Measurements from ENCODE around the gene PLD1. TPM values are rescaled to one million over a fixed set of nuclear protein-coding genes. Genes with fewer than 3 reads are reported as not detected.
"Not testable (repeated sequence)": the region's sequence is repeated elsewhere in the genome, so short reads cannot be mapped to it uniquely, and the experiment has no call there.

PLD1 gene
- total RNA-seq, 1 donor from 2014 or later = 6.0 TPM

DNA sequence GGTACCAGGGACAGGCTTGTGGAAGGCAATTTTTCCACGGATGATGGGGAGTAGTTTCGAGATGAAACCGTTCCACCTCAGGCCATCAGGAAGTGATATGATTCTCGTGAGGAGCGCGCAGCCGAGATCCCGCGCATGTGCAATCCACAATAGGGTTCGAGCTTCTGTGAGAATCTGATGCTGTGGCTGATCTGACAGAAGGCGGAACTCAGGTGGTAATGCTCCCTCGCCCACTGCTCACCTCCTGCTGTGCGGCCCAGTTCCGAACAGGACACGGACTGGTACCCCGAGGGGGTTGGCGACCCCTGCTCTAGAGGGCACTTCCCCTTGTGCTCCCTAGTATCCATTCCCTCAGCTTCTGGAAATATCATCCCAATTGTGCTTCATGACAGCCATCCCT lies 99.9 kb downstream of the PLD1 start:
- no peak for DNase-seq (ENCODE audit: low read depth)

DNA sequence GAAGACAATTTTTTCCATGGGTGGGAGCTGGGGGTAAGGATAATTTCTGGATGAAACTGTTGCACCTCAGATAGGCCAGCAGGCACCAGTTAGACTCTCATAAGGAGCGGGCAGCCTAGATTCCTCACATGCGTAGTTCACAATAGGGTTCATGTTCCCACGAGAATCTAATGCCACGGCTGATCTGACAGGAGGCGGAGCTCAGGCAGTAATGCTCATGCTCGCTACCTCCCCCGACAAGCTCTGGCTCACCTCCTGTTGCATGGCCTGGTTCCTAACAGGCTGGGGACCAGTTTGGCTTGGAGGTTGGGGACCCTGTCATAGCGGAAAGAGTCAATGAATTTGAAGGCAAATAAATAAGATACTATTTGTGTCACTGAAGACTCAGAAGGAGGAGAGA lies 105.5 kb downstream of the PLD1 start:
- no peak for DNase-seq (ENCODE audit: low read depth)

DNA sequence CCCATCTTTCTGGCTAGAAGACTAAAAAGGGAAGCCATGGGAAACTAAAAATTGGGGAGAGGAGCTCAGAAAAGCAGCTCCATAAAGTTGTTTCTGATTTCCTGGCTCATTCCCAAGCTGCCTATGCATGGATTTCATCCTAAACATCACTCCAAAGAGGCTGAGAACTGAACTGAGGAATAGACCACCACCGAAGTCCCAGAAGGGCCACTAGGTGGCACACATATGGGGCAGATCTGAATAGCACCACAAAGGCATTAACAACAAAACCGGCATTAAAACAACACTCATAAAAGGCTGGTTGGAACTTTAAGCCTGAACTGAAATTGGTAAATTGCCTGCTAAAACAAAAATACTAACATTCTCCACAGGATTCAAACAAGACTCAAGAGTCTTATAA lies 106.3 kb downstream of the PLD1 start:
- DNase-seq (ENCODE audit: low read depth) = peak; percentile 41

DNA sequence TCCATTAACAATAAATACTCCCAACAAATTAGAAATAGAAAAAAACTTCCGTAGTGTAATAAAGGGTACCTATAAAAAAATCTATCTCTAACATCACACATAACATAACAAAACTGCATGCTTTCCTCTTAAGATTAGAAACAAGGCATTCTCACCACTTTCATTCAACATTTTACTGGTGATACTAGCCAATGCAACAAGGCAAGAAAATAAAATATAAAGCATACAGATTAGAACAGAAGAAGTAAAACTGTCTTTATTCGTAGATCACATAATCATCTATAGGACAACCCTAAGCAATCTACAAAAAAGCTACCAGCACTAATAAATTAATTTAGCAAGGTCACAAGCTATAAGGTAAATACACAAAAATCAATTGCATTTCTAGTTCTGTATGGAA lies 107.1 kb downstream of the PLD1 start:
- DNase-seq (ENCODE audit: low read depth) = no peak

DNA sequence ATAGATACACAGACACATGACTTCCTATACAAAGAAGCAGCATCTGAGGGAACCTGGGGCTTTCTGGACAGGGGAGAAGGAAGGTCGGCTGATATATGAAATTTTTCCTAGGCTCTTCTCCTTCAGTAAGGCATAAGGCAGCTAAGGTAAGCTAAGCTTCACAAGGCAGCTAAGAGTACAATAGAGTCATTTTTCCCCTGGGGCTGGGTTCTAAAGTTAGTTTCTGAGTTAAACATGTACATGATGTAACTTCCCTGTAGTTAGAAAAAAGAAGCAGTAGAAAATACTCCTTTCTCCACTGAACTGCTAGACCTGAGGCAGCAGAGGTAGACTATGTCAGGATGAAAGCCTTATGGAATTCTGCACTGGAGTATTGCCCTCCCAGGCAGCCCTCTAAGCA lies 109.6 kb downstream of the PLD1 start:
- no peak for DNase-seq (ENCODE audit: low read depth)

DNA sequence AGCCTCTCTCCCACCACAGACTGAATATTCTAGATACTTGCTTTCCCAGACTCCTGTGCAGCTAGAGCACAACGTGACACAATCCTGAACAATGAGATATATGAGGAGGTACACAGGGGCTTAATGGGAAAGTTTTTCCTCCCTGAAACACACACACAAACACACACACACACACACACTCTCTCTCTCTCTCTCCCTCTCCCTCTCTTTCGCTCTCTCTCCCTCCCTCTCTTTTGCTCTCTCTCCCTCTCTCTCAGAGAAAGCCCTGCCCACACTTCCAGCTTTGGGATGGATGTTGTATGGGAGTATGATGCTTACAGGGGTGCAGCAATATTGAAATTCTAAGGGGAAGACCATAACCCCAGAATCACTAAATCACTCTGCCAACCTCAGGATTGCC lies 110.1 kb downstream of the PLD1 start:
- no peak for DNase-seq (ENCODE audit: low read depth)

DNA sequence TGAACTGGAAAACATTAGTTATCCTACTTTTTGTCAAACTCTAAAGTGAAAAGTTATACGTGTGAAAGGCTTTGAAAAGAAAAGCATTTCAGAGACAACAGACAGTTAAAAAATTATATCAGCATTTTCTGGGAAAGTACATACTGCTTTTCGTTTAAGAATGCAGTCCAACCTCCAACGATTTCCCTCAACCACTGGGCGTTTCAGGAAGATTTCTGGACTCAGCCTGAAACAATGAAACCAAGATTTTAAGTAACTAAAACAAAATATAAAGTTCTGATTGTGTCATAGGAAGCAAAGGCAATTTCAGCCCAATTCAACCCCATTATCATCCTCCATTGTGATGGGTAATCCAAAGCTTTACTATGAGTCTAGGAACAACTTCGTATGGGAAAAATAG lies 110.7 kb downstream of the PLD1 start:
- no peak for DNase-seq (ENCODE audit: low read depth)

DNA sequence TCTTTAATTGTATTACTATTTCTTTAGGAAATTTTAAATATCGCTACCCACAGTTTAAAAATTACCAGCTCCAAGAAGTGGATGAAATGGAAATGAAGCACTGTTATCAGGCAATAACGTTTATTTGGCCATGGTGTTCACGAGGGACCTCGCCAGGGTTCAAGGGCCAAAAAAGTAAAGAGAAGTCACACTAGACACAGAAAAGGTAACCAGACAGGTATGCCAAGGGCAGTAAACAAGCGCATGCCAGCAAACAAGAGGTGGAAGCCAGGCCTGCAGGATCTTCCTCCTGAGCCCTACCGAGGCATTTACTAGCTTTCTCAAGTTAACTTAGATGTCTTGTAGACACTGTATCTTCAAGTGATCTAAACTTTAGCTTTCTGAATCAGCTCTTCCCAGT lies 113.5 kb downstream of the PLD1 start:
- no peak for DNase-seq (ENCODE audit: low read depth)

DNA sequence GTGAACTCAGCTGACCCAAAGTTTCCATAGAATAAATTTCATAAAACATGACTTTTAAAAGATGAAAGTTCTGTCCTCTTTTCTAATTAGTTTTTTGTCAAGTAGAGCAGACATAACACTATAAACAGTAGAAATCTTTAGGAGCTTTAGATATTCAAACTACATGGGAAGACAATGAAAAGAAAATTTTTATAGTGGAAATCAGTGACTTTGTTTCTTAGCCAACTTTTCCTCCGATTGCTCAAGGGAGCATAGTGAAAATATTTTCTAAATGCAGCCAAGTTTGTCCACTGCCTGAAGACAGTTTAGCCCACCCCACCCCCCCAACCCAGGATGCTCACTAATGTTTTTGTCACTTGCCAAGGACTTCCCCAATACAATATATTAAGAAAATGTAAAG lies 114.9 kb downstream of the PLD1 start:
- no peak for DNase-seq (ENCODE audit: low read depth)

DNA sequence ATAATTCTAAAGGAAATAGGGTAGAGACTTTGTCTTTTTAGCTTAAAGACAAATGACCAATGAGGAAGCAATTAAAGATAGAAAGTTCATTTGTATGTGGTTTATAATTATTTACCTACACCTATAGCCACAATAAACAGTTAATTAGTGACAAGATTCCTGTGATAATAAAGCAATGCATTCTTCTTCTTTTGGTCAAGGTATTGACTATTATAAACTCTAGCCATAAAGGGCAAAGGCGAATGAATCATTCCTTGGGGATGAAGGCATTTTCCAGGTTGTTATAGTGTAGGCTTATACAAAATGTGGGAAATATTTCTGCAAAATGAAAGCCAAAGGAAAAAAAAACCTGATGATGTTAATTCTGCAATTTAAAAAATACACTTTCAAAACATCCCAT lies 115.4 kb downstream of the PLD1 start:
- no peak for DNase-seq (ENCODE audit: low read depth)

DNA sequence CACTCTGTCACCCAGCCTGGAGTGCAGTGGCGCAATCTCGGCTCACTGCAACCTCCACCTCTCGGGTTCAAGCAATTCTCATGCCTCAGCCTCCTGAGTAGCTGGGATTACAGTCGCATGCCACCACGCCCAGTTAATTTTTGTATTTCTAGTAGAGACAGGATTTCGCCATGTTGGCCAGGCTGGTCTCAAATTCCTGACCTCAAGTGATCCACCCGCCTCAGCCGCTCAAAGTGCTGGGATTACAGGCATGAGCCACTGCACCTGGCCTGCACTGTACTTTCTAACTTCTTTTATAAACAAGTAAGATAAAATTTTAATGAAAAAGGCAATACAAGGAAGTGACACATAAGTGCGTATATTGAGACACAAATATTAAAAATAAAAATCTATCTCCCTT lies 117.7 kb downstream of the PLD1 start:
- not testable (repeated sequence) for DNase-seq (ENCODE audit: low read depth)

DNA sequence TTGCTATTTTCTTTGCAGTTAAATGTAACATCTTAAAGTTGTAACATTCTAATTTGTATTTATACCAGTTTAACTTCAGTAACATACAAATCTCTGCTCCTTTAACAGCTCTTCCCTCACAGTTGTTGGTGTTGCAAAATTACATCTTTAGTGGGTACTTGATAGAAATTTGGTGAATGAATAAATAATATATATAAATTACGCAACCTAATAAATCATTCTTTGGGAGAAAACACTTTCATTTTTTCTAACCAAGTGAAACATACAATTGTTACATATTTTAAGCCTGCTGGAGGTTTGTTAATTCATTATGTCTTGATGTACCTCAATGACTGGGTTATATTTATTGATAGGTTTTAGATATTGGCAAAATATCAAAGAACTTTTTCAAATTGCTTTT lies 118.8 kb downstream of the PLD1 start:
- no peak for DNase-seq (ENCODE audit: low read depth)

DNA sequence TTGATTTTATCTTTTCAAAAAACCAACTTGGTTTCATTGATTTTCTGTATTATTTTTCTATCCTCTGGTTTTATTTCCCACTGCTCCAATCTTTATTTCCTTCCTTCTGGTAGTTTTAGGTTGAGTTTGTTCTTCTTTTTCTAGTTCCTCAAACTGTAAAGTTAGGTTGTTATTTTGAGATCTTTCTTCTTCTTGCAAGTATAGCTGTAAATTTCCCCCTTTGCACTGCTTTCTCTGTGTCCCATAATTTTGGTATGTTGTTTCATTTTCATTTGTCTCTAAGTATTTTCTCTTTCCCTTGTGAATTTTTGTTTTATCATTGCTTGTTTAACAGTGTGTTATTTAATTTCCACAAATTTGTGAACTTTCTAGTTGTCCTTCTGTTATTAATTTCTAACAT lies 120.0 kb downstream of the PLD1 start:
- no peak for DNase-seq (ENCODE audit: low read depth)

DNA sequence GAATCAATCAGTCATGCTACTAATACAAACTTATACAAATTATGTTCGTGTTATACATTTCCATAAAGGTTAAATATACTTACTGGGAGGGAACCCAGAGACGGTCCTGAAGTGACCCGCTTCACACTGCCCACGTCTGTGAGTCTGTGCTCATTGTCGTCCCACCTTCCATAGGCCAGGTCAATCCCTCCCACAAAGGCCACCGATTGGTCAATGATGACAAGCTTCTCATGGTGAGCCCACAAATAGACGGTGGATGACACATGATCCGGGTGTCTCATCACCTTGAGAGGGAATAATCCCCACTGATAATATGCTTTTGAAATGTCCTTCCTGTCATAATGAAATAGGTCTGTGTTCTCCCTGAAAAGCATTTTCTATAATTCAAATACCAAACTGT lies 121.7 kb downstream of the PLD1 start:
- no peak for DNase-seq (ENCODE audit: low read depth)

DNA sequence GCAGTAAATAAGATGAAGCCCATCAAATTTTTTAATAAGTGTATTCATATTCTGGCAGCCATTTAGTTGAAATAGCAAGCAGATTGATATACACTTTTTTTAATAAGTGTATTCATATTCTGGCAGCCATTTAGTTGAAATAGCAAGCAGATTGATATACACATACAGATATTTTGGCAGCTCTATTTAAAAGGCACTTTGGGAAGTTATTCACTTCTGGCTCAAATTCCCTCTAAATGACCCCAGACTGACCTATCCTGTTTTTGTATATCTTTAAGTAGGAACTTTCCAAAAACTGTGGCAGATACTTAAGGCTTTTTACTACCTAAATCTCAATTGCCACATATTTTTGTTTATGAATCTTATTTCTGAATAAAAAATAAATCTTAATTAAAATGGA lies 122.3 kb downstream of the PLD1 start:
- no peak for DNase-seq (ENCODE audit: low read depth)

DNA sequence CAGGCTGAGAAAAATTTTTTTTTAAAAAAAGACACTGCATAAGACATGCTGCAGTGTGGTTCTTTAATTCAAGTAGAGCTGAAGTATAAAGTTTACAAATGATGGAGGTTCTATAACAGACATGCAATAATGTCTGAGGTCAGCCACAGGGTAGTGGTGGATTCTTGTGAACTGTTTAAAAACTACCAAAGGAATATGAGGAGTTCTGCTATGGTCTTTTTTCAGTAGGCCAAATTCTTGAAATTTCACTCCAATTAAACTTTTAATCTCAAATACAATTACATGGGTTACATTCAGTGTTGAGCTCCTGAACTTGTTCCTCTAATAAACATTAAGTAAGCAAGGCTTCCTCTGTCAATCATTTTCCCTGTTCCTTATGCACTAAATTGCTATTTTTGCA lies 122.7 kb downstream of the PLD1 start:
- DNase-seq (ENCODE audit: low read depth) = no peak

DNA sequence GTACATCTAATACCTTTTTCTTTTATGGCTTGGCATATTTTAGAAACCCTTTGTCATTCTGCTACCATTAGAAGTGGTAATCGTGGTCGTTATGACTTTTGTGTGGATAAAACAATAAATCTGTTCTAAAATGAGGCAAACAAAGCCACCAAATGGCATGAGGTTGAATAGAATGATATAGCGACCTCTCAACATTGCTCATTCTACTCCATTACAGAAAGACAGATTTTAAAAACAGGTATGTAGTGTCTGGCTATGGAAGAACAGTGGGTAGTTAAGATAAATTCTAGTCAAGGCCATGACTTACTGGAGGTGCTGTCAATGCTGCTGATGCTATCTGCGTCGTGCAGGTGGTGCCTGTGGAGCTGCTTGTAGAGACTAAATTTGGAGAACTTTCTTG lies 123.2 kb downstream of the PLD1 start:
- DNase-seq (ENCODE audit: low read depth) = no peak

DNA sequence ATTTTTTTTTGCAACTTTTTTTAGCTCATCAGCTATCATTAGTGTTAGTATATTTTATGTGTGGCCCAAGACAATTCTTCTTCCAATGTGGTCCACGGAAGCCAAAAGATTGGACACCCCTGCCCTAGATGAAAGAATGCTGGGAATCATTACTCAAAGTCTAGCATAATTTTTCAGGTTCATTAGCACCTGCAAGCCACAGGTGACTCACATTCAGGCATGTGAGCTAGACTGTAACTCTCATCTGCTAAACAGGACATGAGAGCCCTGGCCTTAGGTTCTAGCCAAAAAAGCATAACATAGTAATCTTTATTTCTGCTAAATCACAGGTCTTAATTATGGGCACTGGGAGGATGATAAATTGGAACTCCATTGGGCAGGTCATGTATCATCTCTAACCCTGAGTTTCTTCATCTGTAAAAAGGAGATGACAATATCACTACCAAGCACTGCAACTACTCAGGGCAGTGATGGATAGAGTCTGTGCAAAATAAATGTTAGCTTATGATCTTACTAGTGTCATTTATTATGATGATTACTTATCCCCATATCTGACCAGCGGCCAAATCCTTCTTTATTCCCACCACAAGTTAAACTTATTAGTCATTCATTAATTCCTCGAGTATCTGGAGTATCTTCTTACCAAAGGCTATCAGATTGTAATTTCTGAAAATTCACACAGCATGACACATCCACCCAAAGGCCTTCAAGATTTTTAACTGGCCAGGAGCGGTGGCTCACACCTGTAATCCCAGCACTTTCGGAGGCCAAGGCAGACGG lies 125.0 kb downstream of the PLD1 start:
- DNase-seq (ENCODE audit: low read depth) = no peak

DNA sequence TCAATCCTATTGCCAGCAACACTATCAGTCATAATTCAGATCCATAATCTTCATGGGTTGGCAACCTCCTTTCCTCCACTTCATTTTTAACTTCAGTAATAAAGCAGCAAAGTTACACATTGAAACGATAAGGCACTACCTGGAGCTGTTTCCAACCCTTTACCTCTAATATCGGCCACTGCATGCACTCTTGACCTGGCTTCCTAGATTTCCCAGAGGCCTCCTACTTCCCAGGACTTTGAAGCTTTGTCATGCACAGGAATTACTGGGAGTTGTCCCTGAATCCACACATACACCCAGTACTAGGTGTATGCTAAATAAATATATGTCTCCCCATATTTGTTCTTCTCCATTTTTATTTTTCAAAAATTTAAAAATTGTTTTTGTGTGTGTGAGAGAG lies 126.1 kb downstream of the PLD1 start:
- DNase-seq (ENCODE audit: low read depth) = no peak

DNA sequence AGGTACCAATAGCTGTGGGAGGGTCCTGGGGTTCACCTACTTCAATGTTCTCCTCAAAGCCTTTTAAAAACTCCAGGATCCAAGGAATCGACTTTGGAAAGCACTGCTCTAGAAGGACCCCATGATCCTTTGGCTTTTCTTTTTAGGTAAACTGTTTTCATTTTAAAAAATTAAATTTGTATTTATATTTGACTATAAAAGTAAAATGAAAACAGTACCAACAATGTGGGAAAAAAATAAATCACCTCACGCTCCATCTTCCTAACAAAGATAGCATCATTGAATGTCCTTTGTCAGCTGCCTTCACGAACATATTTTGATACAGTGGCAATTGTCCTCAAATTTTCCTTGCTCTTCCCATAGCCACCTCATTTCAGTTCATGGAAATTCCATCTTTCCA lies 127.5 kb downstream of the PLD1 start:
- DNase-seq (ENCODE audit: low read depth) = no peak

DNA sequence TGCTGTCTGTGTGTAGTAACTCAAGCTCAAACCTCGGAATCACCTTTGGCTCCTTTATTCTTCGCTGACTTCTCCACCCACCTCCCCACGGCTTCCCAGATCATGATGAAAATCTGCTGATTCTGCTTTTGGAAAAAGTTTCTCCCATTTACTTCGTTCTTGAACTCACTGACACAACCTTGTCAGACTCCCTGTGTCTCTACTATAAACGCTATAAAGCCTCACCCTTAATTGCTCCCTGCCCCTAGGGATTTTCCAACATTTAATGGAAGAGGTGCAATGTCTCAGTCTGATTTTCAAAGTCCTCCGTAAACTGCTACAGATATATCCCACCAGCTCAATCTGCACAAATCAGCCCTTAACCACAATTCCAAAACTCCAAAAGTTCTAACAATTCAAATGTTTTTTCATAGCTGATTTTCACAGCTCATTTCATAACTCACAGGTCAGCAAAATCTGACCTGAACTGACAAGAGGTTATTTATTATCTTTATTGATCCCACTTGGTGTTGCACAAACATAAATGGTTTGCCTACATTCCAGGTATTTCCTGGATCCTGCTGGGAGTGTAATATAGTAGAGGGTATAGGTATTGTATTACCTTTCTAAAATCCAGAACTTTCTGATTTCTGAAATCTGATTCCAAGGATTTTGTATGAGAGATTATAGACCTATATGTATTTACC lies 129.4 kb downstream of the PLD1 start:
- DNase-seq (ENCODE audit: low read depth) = no peak

DNA sequence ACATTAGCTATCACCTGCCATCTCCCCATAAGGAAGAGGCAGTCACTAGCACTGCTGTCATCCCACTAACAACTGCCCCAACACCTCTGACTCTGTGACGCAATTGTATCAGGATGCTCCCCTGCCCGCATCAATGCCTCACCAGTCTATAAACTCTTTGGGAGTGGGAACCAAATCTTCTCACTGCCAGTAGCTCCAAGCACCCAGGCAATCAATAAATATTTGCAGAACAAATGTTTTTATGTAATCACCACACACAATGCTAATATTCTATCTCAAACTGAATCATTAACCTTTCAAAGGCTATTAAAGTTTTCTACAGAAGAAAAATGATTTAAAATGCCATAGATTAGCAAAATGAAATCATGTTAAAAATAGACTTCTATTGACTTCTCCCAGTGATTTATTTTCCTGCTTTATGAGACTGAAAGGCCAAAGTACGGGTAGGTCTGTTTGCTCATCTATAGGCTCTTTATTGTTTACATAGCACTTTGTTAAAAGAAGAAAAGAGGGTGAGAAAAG lies 131.3 kb downstream of the PLD1 start:
- no peak for DNase-seq (ENCODE audit: low read depth)

DNA sequence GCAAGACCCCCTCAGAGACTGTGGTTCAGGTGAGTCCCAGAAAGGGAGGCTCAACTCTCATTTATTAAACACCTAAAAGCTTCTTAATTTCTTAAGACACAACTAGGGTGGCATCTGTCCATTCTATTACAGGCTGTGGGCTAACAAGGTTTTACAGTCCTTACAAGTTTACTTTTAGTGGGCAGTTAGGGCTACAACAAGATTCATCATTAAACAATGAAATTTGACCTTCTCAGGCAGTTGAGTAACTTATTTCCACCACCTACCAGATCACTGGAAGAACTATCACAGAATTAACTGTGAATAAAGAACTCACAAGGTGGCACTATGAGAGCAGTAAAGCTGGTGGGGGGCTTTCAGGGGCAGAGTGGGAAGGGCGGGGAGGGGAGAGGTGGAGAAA lies 132.6 kb downstream of the PLD1 start:
- no peak for DNase-seq (ENCODE audit: low read depth)
